ENCODE measurements around the gene LRRK1.

- TF ChIP-seq CTCF (IDR thresholded peaks at IDR 0.05): no peak
- TF ChIP-seq POLR2A (IDR thresholded peaks at IDR 0.05): no peak
Measured at GRCh38 chr15:101070024-101070423, 150.9 kb downstream of the LRRK1 start.

Measured in ovary (tissue), 3 donors.